Measurements from ENCODE around the gene WDR77.

The WDR77 gene

DNA sequence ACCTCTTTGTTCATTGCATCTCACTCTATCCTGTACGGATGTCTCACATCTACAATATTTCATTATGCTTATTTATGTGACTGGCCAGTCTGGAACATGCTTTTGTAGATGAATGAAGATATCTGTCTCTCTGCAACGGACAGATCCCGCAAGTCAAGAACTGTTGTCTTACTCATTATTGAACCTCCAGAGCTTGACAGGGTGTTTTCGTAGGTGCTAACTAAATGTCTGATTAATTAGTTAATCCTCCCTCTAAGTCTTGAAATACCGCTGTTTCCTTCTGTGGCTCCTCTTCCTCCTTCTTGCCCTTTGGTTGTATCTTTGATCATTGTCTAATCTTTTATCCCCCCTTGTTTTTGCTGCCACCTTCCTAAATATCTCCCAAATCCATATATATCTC, 21.5 kb upstream of the WDR77 start:
- no peak for DNase-seq (ENCODE audit: low read depth in 4 of 4, low spot score in 1 of 4)

DNA sequence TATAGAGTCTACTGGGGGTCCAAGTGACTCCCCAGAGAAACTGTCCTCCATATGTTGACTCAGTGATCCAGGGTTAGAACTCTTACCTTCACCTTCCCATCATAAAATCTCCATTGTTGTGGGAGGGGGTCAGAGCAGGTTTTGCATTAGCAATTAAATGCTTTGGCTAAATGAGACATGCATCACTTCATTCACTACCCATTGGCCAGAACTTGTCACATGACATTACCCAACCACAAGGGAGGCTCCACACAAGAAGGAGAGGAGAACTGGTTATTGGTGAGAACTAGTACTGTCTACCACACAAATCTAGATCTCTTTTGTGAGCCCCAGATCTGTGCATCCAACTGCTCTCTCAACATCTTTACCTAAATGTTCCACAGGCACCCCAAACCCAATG, 20.5 kb upstream of the WDR77 start:
- DNase-seq (ENCODE audit: low read depth in 4 of 4, low spot score in 1 of 4), result no peak

DNA sequence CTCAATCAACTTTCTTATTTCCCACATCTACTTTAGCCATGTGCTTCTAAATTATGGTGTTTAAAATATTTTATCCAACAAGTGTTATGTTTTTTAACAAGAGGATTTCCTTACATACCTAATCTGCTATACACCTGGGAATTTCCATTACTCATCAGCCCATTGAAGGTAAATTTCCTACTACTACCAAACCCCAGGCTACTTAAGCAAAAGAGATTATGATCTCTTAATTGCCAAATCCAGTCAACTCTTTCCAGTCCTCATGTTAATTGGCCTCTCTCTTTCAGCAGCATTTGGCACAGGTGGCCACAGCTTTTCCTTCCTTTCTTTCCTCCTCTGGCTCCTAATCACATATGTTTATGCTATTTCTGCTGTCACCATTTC, 19.7 kb upstream of the WDR77 start:
- no peak for DNase-seq (ENCODE audit: low read depth in 4 of 4, low spot score in 1 of 4)

DNA sequence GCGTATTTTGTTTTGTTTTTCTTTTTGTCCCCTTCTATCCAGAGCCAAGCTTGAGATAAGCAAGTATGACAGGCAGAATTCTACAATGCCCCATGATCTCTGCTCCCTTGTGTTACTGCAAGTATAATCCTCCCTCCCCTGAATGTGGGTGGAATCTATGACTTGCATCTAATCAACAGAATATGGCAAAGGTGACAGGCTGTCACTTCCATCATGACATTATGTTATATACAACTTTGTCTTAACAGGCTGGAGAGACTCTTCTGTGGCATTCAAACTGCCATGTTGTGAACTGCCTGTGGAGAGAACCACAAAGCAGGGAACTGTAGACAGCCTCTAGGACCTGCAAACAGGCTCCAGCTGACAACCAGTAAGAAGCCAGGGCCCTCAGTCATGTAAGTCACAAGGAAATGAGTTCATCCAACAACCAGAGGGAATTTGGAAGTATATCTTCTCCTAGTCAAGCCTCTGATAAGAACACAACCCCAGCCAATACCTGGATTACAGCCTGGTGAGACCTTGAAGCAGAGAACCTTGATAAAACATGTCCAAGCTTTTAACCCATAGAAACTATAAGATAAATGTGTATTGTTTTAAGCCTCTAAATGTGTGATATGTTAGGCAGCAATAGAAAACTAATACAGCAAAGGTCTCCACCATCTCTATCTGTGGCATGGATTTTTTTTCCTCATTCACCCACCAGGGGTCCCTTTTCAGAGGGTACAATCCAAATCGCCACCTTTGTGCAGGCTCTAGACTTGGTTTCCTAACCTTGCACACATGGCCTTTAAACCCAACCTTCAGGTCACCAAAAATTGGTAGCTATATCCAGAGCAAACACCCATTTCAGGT, 19.0 kb upstream of the WDR77 start:
- no peak for DNase-seq (ENCODE audit: low read depth in 4 of 4, low spot score in 1 of 4)

DNA sequence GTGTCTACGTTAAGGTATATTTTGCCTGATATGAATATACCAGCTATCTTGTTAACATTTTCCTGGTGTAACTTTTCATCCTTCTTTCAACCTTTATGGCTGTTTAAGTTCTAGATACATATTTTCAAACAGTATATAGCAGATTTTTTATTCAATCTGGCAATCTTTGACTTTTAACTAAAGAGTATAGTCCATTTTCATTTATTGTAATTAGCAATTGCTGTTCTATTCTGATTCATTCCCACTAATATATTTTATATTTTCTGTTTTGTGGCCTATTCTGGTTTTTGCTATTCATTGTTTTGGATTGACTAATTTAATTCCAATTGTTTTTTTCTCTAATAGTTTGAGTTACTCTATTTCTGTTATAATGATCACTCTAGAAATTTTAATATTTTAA, 17.4 kb upstream of the WDR77 start:
- no peak for DNase-seq (ENCODE audit: low read depth in 4 of 4, low spot score in 1 of 4)

DNA sequence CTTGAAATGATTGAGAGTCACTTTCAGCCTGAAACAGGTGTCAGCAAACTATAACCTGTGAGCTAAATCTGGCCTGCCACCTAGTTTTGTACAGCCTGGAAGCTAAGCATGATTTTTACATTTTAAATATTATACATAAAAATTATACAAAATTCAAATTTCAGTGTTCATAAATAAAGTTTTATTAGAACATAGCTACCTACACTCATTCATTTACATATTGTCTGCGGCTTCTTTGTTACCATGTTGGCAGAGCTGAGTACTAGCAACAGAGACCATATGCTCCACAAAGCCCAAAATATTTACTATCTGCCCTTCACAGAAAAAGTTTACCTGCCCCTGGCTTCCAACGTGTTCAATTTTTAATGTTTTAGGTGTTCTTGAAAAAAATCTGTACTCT, 16.7 kb upstream of the WDR77 start:
- DNase-seq (ENCODE audit: low read depth in 4 of 4, low spot score in 1 of 4), result no peak

DNA sequence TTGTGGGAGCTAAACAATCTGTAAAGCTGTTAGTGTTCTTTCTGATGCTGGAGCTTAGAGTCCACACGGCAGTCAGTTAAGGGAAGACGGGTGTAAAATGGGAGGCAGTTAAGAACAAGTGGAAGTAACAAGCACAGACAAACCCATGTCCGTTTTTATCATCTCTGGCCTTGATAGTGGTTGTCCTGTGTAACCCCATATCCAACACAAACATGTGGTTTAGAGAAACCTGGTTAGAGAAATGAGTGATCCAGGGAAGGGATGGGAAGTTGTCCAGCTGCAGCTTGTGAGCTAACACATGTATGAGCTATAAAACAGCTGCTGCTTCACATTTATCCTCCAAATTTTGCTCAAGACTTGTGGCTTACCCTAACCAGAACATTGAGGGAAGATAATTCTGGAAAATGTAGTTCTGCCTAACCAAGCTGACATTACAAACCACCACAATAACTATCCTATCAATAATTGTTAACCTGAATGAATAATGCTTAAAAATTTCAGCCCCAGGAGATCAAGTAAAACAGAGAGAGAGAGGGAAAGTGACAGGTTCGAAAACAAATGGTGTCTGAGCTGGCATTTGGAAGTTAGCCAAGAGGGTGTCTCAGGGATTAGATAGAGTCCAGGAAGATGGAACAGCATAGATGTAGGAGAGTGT, 14.1 kb upstream of the WDR77 start:
- DNase-seq (ENCODE audit: low read depth in 4 of 4, low spot score in 1 of 4), result no peak

DNA sequence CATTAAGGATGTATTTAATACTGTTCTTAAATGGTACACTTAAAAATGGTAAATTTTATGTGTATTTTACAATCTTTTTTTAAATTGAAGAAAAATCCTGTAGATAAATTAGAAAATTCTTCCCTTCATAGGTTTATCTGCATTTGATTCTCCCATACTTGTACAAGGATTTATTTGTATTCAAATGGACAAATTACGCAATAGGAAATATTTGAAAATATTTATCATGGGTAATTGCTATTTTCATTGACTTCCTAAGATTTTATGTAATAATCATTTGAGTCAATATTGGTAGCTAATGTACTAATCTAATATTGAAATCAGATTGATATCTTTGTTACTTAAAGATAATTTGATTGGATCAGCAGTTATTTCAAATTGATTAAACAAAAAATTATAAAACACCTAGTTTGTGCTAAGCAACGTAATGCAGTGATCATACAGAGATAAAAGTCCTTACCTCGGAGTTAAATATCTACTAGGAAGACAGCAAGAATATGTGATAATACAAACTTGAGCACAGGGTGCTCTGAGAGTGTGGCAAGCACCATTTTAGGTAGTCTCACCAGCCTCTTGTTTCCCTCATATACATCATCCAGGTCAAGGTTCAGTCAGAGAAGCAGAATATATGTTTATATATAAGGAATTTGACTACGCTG, 13.4 kb upstream of the WDR77 start:
- DNase-seq (ENCODE audit: low read depth in 4 of 4, low spot score in 1 of 4), result no peak

DNA sequence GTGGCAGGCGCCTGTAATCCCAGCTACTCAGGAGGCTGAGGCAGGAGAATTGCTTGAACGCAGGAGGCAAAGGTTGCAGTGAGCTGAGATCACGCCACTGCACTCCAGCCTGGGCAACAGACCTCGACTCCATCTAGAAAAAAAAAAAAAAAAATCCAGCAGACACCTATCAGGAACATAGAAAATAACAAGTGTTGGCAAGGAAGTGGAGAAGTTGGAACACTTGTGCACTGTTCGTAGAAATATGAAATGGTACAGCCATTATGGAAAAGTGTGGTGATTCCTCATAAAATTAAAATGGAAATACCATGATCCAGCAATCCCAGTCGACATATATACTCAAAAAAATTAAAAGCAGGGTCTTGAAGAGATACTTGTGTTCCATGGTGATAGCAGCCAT, 12.7 kb upstream of the WDR77 start:
- no peak for DNase-seq (ENCODE audit: low read depth in 4 of 4, low spot score in 1 of 4)

DNA sequence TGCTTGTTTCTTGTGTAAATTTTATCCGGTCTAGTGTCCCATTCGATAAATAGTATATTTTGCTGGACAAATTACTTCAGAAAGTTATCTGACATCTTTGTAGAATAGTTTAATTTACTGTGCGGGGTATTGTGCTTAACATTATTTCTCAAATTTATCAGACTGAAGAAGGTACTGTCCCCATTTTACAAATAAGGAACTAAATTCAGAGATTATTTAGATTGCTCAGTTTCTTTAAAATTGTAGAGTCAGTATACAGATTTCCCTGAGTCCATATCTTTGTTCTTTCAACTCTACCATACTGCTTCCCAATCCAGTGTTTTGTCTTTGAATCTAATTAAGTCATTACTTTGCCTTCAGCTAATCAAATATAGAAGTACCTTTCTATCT, 6.6 kb upstream of the WDR77 start:
- no peak for DNase-seq (ENCODE audit: low read depth in 4 of 4, low spot score in 1 of 4)

DNA sequence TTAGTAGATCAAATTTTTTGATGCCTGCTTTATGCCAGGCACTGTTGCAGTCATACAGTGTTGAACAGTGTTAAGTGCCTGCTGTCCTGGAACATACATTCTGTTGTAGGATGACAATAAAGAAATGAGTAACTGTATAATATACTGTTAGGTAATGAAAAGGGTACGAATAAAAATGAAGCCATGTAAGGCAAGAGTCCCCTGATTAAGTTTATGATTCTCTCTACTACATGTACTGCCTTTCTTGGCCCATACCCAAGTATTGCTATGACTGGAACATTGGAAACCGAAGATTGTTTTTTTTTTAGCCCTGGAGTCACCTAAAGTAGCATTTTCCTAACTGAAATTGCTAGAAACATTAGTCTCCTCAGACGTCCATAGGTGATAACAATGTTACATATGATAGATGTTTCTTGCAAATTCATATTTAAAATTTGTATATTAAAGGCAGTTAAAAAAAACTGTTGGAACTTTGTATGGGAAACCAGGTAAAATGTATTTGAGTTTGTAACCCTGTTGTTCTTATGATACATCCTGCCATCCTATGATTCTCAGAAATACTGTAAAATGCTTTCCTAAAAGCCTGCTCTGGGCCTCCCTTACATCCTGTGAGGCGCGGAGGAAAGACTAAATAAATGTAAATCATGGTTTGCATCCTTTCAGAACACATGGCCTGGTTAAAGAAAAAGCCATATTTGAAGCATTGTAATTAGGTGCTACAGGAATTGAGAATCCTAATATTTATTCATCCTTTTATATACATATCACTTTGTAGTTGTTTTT, 6.0 kb upstream of the WDR77 start:
- DNase-seq (ENCODE audit: low read depth in 4 of 4, low spot score in 1 of 4), result no peak

DNA sequence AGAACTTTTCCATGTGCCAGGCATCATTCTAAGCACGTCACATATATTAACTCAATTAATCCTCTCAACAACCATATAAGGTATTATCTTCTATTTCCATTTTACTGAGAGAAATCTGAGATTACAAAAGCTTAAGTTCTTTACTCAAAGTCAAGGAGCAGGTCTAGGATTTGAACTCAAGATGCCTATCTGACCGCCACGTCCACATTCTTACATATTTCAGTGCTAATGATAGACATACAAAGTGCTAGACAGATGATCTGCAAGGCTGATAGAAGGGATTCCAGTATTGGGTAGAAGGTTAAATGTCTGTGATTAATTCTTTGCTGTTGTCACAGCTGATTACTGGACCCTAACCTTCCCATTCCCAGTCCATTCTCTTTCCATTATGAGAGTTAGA, 4.7 kb upstream of the WDR77 start:
- no peak for DNase-seq (ENCODE audit: low read depth in 4 of 4, low spot score in 1 of 4)

DNA sequence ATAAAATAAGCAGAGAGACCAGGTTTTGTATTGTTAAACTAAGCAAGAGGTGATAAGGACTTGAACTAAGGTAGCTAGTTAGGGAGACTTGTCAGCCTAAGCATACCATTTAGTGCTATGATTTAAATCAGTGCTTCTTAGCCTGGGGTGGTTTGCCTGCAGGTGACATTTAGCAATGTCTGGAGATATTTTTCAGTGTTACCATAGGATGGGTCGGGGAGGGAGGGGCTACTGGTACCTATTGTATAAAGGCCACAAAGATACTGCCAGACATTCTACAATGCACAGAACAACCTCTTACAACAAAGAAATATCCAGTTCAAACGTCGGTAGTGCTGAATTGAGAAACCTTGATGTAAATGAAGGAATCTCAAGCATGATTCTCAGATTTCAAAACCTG, 3.5 kb upstream of the WDR77 start:
- no peak for DNase-seq (ENCODE audit: low read depth in 4 of 4, low spot score in 1 of 4)

DNA sequence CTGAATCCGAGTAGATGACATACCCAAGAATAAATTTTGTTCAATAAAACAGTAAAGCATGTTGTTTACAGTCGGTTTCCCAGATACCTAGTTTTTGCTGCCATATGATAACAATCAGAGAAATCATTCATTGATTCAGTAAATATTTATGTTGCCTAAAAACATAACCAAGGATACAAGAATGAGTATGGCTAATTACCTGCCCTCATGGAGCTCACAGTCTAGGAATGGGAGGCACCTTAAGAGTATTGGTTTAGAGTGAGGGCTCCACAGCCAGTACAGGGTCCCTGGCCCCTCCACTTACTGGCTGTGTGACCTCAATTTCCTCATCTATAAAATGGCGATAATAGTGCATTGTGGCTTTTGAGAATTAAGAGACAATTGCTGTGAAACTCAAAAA, 1.1 kb upstream of the WDR77 start:
- DNase-seq (ENCODE audit: low read depth in 4 of 4, low spot score in 1 of 4), result no peak

DNA sequence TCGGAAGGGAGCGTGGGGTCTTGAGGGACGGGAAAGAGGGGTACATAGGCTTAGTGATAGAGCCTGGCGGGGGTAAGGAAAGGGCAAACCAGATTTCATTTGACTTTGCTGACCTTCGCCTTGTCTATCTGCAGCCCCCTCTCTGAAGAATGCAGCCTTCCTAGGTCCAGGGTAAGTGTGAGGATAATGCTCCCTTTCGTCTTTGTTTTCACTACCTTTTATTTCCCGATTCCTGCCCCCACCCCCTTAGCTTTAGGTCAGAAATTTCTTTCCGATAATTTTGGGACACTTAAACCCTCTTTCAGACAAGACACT, 604 bp upstream of the WDR77 start:
- DNase-seq (ENCODE audit: low read depth in 4 of 4, low spot score in 1 of 4), result no peak

DNA sequence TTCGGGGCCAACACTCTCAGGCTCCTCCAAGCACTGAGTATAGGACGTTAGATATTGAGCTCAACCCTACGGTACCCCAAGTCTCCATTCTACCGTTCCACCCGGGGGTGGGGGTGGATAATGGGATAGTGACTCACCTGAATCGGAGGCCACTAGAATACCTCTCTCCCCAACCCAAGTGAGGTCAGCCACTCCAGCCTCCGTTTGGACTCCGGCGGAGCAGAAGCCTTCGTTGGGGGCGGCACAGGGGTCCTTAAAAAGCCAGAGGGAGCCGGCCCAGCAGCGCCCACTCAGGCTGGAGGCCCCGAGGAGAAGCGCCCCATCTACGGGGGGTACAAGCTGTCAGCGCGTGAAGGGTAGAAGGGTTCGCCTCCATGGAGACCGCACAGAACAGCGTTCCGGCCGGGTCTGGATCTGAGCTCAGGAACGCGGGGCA, 556 bp downstream of the WDR77 start:
- DNase-seq (ENCODE audit: low read depth in 4 of 4, low spot score in 1 of 4), result peak in 1 of 4 experiments; percentile 14

DNA sequence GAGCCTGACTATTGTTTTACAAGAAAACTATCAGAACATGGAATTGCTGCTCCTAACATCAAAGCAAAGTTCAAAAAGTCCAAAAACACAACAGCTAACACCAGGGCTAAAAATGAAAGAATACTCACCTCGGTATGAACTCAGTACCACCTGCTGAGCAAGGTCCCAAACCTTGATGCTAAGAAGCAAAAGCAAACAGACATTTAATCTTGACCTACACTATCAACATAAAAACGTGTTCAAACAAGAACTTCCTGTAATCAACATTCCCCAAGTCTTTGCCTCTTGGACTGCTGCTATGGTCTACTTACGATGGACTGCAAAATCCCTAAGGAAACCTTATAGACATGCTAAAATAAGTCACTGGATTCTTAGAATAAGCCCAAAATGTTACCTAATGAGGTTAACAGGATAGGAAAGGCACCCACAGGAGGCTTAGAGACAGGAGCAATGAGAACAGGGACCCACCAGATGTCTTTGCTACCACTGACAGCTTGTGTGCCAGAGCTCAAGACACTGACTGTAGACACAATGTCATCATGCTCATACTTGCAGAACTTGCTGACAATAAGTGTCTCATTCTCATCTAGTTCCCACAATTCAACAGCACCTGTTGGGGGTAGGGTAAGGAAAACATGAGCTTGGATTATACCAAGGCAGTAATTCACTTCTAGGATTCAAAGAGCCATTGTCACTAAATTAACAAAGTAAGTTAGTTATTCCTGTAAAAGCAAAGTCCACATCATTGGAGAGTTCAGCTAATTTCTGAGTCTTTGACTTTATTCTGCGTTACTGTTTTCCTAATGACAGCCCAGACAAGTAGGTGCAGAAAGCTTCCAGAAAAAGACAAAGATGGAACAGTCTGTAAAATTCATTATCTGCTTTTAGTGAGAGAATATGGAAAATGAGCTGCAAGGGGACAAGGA, 1.8 kb downstream of the WDR77 start:
- DNase-seq (ENCODE audit: low read depth in 4 of 4, low spot score in 1 of 4), result no peak

DNA sequence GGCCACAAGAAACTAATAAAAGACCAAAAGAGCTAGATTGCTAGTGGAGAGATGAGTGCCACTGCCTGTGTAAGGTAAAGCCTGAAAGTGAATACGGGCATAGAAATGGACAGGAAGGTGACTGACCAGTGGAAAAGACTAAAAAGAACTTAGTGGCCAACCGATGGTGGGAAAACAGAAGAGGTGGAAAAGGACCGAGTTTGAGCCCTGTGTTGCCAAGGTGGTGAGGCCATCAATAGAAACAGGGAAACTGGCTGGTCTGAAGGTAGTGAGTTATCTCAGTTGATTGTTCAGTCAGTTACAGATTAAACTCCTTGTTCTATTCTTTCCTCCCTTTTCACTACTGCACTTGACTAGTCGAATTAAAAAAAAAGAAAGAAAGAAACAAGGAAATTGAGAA, 2.5 kb downstream of the WDR77 start:
- no peak for DNase-seq (ENCODE audit: low read depth in 4 of 4, low spot score in 1 of 4)

DNA sequence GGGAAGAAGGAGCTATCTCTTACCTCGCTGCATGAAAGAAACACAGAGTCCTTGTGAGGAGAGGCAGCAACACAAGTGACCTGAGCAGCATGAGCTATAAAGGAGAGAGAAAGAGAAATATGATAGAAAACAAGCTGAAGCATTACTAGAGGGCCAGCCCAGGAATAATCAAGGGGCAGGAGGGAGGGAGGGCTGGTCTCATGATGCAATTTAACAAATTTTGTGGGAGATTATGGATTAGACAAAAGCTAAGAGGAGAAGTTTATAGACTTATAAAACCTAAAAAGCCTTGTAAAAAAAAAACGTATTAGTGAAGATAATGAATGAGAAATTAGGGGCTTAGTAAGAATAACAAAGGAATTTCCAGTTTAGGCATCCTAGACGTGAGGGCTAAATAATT, 5.0 kb downstream of the WDR77 start:
- no peak for DNase-seq (ENCODE audit: low read depth in 4 of 4, low spot score in 1 of 4)

DNA sequence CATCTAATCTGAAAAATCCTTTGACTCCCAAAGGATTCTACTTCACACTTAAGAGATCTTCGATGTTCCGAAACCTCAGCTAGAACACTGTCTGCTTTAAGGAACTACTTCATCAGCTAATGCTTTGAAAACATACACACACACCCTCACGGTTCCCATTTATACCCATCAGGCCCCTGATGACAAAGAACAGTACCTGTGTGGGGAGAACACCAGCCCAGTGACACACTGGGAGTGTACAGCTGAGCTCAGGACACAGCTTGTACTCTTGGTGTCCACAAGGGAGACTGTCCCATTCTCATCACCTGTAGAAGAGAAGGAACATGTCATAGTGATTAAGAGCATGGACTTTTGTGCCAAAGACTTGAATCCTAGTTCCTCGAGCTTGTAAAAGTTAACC, 6.6 kb downstream of the WDR77 start:
- DNase-seq (ENCODE audit: low read depth in 4 of 4, low spot score in 1 of 4), result no peak

Data from stimulated activated CD4-positive, alpha-beta T cell treated with anti-CD3 and anti-CD28 coated beads, Interleukin-1b, Interleukin-23, amount 100 ng/mL, for 24 hours (primary cell).